GM23248 (cell line): Measurements from ENCODE around the gene MSANTD2.

ENCODE experiments used
- EZH2 ChIP-seq: fragments of 200-600 bp; sonication (generic); IDR thresholded peaks from 2 replicates; pipeline ENCODE4 v1.6.1; 2018; ENCODE audit warnings: antibody characterized with exemption, mild to moderate bottlenecking; ENCODE audit not compliant: insufficient read depth, poor library complexity, severe bottlenecking
- EZH2phosphoT487 ChIP-seq: fragments of 200-600 bp; sonication (generic); IDR thresholded peaks from 2 replicates; pipeline ENCODE4 v1.6.1; 2018; ENCODE audit warnings: antibody characterized with exemption, moderate library complexity, mild to moderate bottlenecking, low read depth; ENCODE audit not compliant: insufficient read depth

- TF ChIP-seq EZH2 = no peak
- no peak for TF ChIP-seq EZH2phosphoT487
Measured at GRCh38 chr11:124753624-124754023, 46.6 kb downstream of the MSANTD2 start.
